T-helper 1 cell treated with Interleukin-12 subunit alpha and Interleukin-12 subunit beta and Interleukin-4 antibody, amounts not matched to agents 30 μg/mL and 1 μg/mL, for 36 hours (primary cell): ENCODE data around the gene SLC25A44.
"Not testable (repeated sequence)": the region's sequence is repeated elsewhere in the genome, so short reads cannot be mapped to it uniquely, and the experiment has no call there.

Experiments
- H3K27ac Mint-ChIP-seq: one replicate; pipeline ENCODE4 v1.8.0; 2021; ENCODE audit warnings: mild to moderate bottlenecking, mixed read lengths
- H3K27me3 Mint-ChIP-seq: one replicate; pipeline ENCODE4 v1.8.0; 2021; ENCODE audit warnings: low read depth, mixed read lengths
- H3K36me3 Mint-ChIP-seq: one replicate; pipeline ENCODE4 v1.8.0; 2021; ENCODE audit warnings: low read depth, mixed read lengths
- H3K4me1 Mint-ChIP-seq: one replicate; pipeline ENCODE4 v1.8.0; 2021; ENCODE audit warnings: low read depth, mixed read lengths
- H3K4me3 Mint-ChIP-seq: one replicate; pipeline ENCODE4 v1.8.0; 2021; ENCODE audit warnings: mild to moderate bottlenecking, moderate library complexity, mixed read lengths
- H3K9me3 Mint-ChIP-seq: one replicate; pipeline ENCODE4 v1.8.0; 2021; ENCODE audit warnings: mixed read lengths

The SLC25A44 gene

DNA sequence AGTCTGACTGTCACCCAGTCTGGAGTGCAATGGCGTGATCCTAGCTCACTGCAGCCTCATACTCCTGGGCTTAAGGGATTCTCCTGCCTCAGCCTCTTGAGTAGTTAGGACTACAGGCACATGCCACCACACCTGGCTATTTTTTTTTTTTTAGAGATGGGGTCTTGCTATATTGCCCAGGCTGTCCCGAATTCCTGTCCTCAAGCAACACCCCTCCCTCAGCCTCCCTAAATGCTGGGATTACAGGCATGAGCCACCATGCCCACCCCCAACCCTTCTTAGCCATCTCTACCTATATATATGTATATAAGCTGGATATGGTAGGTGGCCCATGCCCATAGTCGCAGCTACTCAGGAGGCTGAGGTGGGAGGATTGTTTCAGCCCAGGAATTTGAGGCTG lies 13.4 kb upstream of the SLC25A44 start:
- H3K9me3 Mint-ChIP-seq = no peaks in the 10 kb centered on the region
- H3K36me3 Mint-ChIP-seq = peaks cover 3% of the 10 kb centered on the region
- H3K27me3 Mint-ChIP-seq = peaks cover 4% of the 10 kb centered on the region
- no peak overlapping the region for H3K27ac Mint-ChIP-seq
- H3K4me3 Mint-ChIP-seq = no peak overlapping the region
- H3K4me1 Mint-ChIP-seq = peaks cover 6% of the 10 kb centered on the region

DNA sequence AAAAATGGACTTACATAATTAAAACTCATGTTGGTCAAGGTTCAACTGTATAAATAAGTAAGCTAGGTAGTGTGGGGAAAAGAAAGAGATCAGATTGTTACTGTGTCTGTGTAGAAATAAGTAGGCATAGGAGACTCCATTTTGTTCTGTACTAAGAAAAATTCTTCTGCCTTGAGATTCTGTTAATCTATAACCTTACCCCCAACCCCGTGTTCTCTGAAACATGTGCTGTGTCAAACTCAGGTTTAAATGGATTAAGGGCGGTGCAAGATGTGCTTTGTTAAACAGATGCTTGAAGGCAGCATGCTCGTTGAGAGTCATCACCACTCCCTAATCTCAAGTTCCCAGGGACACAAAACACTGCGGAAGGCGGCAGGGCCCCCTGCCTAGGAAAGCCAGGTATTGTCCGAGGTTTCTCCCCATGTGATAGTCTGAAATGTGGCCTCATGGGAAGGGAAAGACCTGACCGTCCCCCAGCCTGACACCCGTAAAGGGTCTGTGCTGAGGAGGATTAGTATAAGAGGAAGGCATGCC lies 12.4 kb upstream of the SLC25A44 start:
- not testable (repeated sequence) for H3K4me1 Mint-ChIP-seq, H3K9me3 Mint-ChIP-seq, H3K27me3 Mint-ChIP-seq, H3K27ac Mint-ChIP-seq, H3K36me3 Mint-ChIP-seq, H3K4me3 Mint-ChIP-seq

DNA sequence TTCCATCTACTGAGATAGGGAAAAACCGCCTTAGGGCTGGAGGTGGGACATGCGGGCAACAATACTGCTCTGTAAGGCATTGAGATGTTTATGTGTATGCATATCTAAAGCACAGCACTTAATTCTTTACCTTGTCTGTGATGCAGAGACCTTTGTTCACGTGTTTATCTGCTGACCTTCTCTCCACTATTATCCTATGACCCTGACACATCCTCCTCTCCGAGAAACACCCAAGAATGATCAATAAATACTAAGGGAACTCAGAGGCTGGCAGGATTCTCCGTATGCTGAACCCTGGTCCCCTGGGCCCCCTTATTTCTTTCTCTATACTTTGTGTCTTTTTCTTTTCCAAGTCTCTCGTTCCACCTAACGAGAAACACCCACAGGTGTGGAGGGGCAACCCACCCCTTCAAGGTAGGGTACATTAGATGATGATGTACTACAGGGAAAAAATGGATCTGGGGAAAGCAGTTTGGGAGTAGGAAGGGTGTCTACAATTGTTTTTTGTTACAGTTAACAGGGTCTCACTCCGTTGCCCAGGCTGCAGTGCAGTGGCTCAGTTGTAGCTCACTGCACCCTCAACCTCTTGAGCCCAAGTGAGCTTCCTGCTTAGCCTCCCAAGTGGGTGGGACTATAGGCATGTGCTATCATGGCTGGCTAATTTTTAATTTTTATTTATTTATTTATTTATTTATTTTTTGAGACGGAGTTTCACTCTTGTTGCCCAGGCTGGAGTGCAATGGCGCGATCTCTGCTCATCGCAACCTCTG lies 11.7 kb upstream of the SLC25A44 start:
- H3K4me3 Mint-ChIP-seq, H3K27ac Mint-ChIP-seq, H3K4me1 Mint-ChIP-seq: not testable (repeated sequence)

DNA sequence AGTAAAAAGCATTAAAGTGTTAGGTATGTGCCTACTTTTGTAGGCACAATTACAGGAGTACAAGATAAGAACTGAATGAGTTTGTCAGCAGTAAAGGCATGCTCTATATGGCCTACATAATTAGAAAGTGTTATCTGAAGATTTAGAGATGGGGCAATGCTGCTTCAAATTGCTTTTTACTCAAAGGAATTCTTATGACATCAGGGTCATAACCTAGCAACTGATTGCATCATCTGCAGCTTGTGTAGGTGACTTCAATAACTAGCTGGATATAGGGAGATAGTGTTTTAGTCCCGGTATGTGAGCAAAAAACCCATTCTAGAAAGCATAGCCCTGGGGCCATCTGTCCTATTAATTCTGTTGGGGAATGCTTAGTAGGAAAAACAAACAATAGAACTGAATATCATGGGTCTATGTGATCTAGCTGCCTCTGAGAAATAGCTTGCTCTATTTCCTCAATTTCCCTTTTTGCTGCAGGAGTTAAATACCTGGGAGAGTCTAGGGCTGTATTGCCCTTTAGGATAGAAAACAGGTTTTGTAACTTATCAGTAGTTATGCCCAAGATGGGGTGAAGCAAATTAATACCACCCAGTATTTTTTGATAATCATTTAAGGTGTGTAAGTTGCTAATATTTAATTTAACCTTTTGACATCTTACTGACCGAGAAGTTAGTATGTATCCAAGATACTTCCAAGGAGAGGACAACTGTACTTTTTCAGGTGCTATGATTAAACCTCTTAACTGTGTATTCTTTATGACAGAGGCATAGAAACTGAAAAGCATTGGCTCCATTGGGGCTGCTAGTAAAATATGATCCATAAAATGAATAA lies 7.3 kb upstream of the SLC25A44 start:
- H3K36me3 Mint-ChIP-seq, H3K27ac Mint-ChIP-seq, H3K27me3 Mint-ChIP-seq, H3K4me3 Mint-ChIP-seq, H3K4me1 Mint-ChIP-seq: not testable (repeated sequence)
- H3K9me3 Mint-ChIP-seq = peaks cover 14% of the 10 kb centered on the region

More for the DNA sequence above, 11.7 kb upstream of the SLC25A44 start:
- H3K36me3 Mint-ChIP-seq, H3K27me3 Mint-ChIP-seq: not testable (repeated sequence)
- H3K9me3 Mint-ChIP-seq = peaks cover 10% of the 10 kb centered on the region

DNA sequence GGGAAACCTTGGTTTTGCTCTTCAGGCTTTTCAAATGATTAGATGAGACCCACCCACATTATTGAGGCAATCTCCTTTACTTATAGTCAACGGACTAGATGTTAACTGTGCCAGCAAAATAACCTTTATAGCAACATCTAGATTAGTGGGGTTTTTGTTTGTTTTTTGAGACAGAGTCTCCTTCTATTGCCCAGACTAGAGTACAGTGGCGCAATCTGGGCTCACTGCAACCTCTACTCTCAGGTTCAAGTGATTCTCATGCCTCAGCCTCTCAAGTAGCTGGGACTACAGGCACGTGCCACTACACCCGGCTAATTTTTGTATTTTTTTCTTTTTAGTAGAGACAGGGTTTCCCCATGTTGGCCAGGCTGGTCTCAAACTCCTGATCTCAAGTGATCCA lies 3.6 kb upstream of the SLC25A44 start:
- not testable (repeated sequence) for H3K36me3 Mint-ChIP-seq, H3K27me3 Mint-ChIP-seq, H3K27ac Mint-ChIP-seq, H3K4me3 Mint-ChIP-seq
- peaks cover 19% of the 10 kb centered on the region for H3K4me1 Mint-ChIP-seq
- H3K9me3 Mint-ChIP-seq = peaks cover 14% of the 10 kb centered on the region

DNA sequence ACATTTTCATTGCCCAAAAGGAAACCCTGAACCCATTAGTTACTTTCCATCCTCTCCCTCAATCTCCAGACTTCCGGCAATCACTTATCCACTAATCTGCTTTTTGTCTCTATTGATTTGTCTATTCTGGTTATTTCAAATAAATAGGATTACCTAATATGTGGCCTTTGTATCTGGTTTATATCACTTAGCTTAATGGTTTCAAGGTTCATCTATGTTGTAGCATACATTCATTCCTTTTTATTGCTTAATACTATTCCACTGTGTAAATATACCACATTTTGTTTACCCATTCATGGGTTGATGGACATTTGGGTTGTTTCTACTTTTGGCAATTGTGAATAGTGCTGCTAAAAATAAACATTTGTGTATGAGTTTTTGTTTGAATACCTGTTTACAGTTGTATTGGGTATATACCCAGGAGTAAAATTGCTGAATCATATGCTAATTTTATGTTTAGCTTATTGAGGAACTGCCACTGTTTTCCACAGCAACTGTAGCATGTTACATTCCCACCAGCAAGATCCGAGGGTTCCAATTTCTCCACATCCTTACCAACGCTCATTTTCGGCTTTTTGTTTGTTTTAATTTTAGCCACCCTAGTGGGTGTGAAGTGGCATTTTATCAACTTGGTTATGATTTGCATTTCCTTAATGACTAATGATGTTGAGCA lies 2.5 kb upstream of the SLC25A44 start:
- Mint-ChIP-seq H3K4me3 (peak overlapping the region; percentile 7), H3K9me3 (peaks cover 11% of the 10 kb centered on the region), H3K4me1 (peaks cover 28% of the 10 kb centered on the region), H3K27me3 (no peaks in the 10 kb centered on the region), H3K36me3 (peaks cover 18% of the 10 kb centered on the region), H3K27ac (no peak overlapping the region)

DNA sequence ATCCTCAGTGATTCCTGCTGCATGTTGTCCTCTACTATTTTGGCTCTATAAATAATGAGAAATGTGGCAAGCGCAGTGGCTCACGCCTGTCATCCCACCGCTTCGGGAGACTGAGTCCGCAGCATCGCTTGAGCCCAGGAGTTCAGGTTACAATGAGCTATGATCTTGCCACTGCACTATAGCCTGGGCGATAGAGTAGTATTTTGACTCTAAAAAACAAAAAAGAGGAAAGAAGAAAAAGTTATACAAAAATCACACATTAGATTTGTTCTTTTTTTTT lies 756 bp upstream of the SLC25A44 start:
- Mint-ChIP-seq H3K27ac (peak overlapping the region; percentile 96), H3K4me1 (peaks cover 44% of the 10 kb centered on the region), H3K4me3 (peak overlapping the region; percentile 98), H3K27me3 (no peaks in the 10 kb centered on the region), H3K9me3 (peaks cover 3% of the 10 kb centered on the region), H3K36me3 (peaks cover 25% of the 10 kb centered on the region)

DNA sequence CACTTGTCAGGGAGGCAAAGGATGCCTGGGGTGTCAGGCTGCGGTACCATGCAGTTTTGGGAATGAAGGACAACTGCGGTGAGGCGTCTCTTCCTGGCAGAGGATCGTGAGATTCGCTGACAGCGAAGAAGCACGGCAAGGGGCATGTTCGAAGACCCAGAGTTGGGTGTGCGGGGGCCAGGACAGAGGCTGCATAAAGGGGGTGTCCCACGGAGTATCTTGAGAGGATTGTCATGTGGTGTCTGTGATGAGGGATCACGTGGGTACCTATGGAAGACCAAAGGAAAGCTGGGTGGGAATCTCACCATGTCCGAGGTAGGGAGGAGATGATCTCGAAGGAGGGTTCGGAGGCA lies 372 bp downstream of the SLC25A44 start:
- Mint-ChIP-seq H3K9me3 (no peaks in the 10 kb centered on the region), H3K4me1 (peaks cover 55% of the 10 kb centered on the region), H3K4me3 (peak overlapping the region; percentile 98), H3K27ac (peak overlapping the region; percentile 96), H3K27me3 (no peaks in the 10 kb centered on the region), H3K36me3 (peaks cover 33% of the 10 kb centered on the region)

DNA sequence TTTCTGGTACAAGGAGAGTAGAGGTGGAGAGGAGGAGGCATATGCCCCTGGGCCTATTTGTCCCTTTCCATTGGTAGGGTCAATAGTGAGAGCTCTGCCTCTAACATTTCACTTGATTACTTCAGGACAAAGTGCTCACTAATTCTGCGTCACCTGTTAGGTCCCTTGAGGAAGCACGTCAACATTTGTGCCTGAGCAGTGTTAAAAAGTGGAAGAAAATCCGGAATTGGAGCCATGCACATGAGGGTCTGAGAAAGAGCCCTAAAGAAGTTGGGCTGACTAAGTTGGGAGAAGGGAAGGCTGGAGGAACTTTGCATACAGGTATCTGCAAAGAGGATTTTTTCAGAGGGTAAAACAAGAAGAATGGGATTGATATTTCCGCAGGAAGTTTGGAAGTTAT lies 1.9 kb downstream of the SLC25A44 start:
- Mint-ChIP-seq H3K4me1 (peaks cover 67% of the 10 kb centered on the region), H3K36me3 (peaks cover 47% of the 10 kb centered on the region), H3K27me3 (no peaks in the 10 kb centered on the region), H3K4me3 (peak overlapping the region; percentile 98), H3K9me3 (no peaks in the 10 kb centered on the region), H3K27ac (peak overlapping the region; percentile 60)

DNA sequence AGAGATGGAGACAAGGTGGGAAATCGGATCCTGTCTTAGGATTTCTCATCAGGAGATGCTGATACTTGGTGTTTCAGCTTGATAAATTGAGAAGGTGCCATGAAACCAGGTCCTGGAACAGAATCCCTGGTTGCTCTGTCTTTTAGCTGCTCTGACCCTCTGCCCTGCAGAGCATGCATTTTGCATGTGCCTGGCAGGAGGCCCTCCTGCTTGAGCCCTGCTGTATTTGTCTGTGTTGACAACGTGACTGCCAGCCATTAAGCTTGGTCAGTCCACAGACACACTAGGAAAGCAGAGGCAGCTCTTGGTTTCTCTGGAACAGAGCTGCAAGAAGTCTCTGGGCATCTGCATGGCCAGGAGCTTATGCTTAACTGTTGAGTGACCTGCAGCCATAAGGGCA lies 2.5 kb downstream of the SLC25A44 start:
- peak overlapping the region; percentile 31 for H3K27ac Mint-ChIP-seq
- no peaks in the 10 kb centered on the region for H3K9me3 Mint-ChIP-seq
- H3K4me1 Mint-ChIP-seq = peaks cover 67% of the 10 kb centered on the region
- no peaks in the 10 kb centered on the region for H3K27me3 Mint-ChIP-seq
- H3K4me3 Mint-ChIP-seq = peak overlapping the region; percentile 5
- H3K36me3 Mint-ChIP-seq = peaks cover 47% of the 10 kb centered on the region

DNA sequence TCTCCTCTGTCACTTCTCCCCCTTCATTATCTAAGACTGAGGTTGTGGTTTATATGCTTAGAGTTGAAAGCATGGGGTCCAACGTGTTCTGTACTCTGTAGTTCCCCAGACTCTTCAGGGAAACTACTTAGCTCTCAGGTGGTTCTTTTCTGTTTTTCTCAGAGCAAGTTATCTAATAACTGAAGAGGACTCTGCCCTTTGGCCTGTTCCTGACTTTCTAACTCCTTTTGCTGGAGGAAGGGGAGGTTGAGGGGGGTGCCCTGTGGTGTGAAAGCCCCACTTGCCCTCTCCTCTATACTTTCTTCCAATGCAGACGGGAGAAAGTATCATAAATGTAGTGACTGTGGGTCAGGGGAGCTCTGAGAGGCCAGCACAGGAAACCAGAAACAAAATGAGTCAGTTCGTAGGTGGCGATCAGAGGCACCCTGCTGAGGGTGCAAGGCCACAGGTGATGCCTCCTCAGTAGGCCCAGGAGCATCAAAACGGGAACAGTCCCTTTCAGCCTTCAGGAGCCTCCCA lies 5.0 kb downstream of the SLC25A44 start:
- H3K36me3 Mint-ChIP-seq = peaks cover 44% of the 10 kb centered on the region
- H3K9me3 Mint-ChIP-seq = no peaks in the 10 kb centered on the region

DNA sequence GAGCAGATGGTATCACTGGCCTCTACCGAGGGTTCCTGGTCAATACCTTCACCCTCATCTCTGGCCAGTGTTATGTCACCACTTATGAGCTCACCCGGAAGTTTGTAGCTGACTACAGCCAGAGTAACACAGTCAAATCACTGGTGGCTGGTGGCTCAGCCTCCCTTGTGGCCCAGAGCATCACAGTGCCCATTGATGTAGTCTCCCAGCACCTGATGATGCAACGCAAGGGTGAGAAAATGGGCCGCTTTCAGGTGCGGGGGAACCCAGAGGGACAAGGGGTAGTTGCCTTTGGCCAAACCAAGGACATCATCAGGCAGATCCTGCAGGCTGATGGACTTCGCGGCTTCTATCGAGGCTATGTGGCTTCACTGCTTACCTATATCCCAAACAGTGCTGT lies 6.1 kb downstream of the SLC25A44 start:
- Mint-ChIP-seq H3K9me3 (no peaks in the 10 kb centered on the region), H3K4me1 (peaks cover 50% of the 10 kb centered on the region), H3K27ac (peak overlapping the region; percentile 91), H3K4me3 (peak overlapping the region; percentile 73), H3K27me3 (no peaks in the 10 kb centered on the region), H3K36me3 (peaks cover 38% of the 10 kb centered on the region)

More for the DNA sequence above, 5.0 kb downstream of the SLC25A44 start:
- Mint-ChIP-seq H3K4me1 (peaks cover 54% of the 10 kb centered on the region), H3K4me3 (peak overlapping the region; percentile 73), H3K27me3 (no peaks in the 10 kb centered on the region), H3K27ac (peak overlapping the region; percentile 91)

DNA sequence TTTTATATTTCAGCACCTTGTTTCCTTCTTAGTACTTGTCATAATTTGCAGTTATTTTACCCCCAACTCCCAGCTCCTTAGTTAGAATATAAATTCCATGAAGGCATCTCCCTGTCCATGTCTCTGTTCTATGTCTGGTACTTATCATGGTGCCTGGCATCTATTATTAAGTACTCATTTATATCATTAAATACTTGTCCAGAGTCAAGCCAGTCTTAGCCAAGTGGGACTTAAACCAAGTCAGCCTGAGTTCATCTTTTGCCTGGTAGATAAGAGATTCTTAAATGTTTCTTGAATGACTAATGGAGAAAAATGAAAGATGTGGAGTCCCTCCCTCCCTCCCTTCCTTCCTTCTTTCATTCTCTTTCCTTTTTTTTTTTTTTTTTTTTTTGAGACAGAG lies 9.4 kb downstream of the SLC25A44 start:
- Mint-ChIP-seq H3K4me1 (peaks cover 31% of the 10 kb centered on the region), H3K36me3 (peaks cover 33% of the 10 kb centered on the region), H3K4me3 (no peak overlapping the region), H3K27me3 (no peaks in the 10 kb centered on the region), H3K27ac (no peak overlapping the region), H3K9me3 (no peaks in the 10 kb centered on the region)

DNA sequence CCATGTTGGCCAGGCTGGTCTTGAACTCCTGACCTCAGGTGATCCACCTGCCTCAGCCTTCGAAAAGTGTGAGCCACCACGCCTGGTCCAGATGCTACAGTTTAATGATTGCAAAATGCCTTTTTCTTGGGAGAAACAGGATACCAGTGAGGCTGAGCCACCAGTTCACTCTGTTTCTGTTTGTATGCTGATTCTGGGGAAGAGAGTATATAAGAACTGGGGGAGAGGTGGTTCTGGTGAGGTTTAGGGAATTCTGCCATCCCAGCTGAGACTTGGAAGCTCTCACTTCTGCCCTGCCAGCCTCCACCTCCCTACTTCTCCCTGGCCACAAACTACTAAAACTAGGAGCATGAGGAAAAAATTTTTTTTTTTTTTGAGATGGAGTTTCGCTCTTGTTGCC lies 10.8 kb downstream of the SLC25A44 start:
- Mint-ChIP-seq H3K9me3 (no peaks in the 10 kb centered on the region), H3K27ac (no peak overlapping the region), H3K27me3 (no peaks in the 10 kb centered on the region), H3K36me3 (peaks cover 28% of the 10 kb centered on the region), H3K4me1 (peaks cover 17% of the 10 kb centered on the region), H3K4me3 (no peak overlapping the region)
